GM18951 (cell line): ENCODE results near the gene PRR15L.
"Not testable (repeated sequence)": the region's sequence is repeated elsewhere in the genome, so short reads cannot be mapped to it uniquely, and the experiment has no call there.

Experiments
- POLR2A ChIP-seq: IDR thresholded peaks from 4 replicates; pipeline ENCODE4 v1.6.1; 2011; ENCODE audit warnings: mild to moderate bottlenecking; ENCODE audit not compliant: insufficient read length, insufficient read depth; ENCODE audit errors: extremely low read depth
- in situ Hi-C: fragments of 300-500 bp; cut with MboI; formaldehyde crosslinking; loops from one replicate; pipeline ENCODE4 v1.12.0; 2022; ENCODE audit warnings: low sequenced_read_pairs, mixed read lengths, inconsistent platforms; ENCODE audit not compliant: unreplicated experiment

The PRR15L gene

GRCh38 chr17:47995241-47995935, 37.7 kb upstream of the PRR15L start:
- in situ Hi-C loops = no loop called here
- no peak for TF ChIP-seq POLR2A

DNA sequence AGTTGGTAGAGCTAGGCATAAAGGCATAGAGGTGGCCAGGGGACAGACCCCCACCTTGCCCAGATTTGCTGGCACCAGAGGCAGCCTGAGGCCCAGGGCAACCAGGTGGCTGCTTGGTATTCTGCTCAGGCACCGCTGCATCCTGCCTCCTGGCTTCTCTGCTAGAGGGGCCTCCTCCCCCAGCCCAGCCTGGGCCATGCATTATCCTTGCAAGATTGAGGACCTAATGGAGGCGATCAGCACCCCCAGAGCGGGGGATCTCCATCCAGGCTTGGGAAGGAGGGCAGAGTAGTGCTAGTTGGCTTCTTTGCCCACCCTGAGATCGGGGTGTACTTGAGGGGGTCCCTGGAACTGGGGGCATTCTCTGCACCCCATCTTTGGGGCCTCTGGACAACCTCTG, 37.0 kb upstream of the PRR15L start:
- no peak for TF ChIP-seq POLR2A
- in situ Hi-C loops = no loop called here

- in situ Hi-C loops = no loop called here
- no peak for TF ChIP-seq POLR2A
These were observed 36.3 kb upstream of the PRR15L start for GRCh38 chr17:47993964-47994363.

GRCh38 chr17:47993031-47993564, 35.4 kb upstream of the PRR15L start:
- in situ Hi-C loops = no loop called here
- no peak for TF ChIP-seq POLR2A

- in situ Hi-C loops = no loop called here
- TF ChIP-seq POLR2A = no peak
These were observed 34.5 kb upstream of the PRR15L start for GRCh38 chr17:47992216-47992615.

DNA sequence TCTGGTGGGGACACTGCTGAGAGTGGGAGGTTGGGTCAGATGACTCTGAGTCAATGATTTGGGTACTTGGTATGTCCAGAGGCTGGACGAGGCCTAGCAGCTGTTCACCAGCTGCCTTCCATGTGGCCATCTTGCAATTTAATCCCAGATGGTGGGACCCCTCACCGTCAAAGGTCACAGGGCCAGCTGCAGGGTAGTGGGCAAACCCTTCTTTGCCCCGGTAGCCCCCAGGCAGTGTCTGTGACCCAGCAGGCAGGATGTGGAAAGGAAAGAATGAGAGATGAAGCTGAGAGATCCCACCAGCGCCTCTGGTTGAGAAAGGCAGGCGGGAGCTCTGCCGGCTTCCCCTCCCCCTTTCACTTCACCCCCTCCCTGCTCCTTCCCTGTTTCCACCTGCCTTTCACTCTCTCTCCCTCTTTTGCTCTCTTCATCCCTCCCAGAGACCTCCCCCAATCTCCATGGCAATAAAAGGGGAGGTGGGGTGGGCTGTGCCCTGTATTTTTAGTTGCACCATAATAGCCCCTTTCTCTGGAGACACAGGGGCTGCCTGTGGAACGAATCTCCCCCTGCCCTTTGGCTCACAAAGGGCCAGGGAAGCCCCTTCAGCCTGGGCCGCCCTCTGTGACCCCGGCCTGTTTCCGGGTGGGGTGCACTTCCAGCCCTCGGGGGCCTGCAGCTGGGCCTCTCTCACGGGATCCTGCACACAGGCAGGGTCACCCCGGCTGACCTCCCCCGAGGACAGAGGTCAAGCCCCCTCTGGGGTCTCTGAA, 33.5 kb upstream of the PRR15L start:
- in situ Hi-C loops = no loop called here
- TF ChIP-seq POLR2A = no peak

DNA sequence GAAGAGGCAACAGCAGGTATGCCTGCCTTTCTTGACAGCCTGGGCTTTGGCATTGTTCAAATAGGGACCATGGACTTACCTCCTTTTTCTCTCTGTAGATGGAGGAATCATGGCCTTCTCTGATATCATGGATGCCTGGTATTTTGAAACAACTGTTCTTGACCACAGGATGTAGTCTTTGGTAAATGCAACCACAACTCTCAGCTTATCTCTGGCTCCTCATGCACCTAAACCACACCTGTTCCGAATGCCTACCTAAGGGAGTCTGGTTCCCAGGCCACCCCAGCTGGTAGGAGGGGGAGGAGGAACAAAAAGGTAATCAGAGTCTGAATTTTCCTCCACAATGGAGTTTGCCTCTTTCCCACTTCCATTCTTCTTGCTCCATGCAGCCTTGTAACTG, 32.0 kb upstream of the PRR15L start:
- TF ChIP-seq POLR2A = no peak
- in situ Hi-C loops = no loop called here

DNA sequence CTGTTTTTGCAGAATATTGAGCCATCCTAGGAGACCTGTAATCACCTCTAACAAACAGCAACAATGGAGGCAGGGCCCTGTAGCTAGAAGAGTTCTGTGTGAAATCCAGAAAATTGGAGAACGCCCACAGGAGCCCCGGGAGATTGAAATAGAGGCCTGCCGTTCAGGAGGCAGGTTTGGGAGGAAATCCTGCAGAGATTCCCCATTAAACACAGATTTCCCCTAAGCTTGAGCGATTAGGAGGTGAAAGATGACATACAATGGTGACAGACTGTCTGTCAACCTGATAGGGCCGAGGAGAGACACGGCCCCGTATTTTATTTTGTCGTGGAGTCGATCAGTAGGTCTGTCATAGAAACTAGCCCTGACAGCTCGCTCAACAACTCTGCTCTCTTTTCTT, 31.5 kb upstream of the PRR15L start:
- no peak for TF ChIP-seq POLR2A
- in situ Hi-C loops = no loop called here

- in situ Hi-C loops = not testable (repeated sequence)
These were observed 30.8 kb upstream of the PRR15L start for GRCh38 chr17:47988445-47988844.

GRCh38 chr17:47987240-47987835, 29.7 kb upstream of the PRR15L start:
- in situ Hi-C loops = no loop called here
- no peak for TF ChIP-seq POLR2A

DNA sequence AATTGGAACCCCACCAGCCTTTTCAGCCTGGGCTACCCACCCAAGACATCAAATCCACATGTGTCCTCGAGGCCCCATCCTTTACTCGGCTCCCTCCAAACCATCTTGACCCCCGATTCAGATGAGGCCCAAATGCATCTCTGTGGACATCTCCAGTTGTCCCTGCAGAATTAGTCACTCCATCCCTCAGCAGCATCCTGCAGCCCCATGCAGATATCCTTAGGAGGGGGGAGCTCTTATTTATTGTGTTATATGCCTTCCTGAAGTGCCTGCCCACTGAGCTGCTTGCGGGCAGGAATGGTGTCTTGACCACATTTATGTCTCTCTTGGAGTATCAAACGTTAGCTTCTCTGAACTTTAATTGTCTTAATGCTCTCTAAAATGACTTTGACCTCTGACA, 28.8 kb upstream of the PRR15L start:
- TF ChIP-seq POLR2A = no peak
- in situ Hi-C loops = no loop called here

DNA sequence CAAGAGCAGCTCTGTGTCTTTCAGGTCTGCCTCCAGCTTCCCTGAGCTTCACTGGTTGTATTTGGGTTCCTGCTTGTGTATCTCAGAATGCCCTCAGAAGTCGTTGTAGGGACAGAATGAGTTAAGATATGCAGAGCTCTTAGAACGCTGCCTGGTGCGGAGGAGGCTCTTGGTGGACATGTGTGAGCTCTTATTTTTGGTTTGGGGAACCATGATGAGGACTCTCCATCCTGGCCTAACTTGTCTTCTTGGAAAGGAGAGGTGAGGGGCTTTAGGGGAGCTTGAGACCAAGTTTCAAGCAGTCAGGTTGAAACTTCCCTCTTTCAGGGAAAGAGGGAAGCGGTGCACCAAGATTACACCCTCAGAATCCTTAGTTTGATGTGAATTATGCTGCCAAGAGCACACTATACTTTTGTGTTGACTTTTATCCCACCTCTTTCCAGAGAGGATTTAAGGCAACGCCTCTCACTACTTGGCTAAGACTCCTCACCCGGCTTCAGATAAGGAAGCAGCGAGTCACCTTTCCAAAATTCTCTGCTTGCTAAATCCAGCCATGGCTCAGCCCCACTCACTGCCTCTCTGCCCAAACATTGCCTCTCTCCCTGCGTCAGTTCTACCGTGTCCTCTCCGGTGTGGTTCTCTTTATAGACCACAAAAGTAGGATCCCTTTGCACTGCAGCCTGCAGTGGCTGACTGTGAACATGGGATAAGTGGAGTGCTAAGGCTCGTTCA, 26.0 kb upstream of the PRR15L start:
- TF ChIP-seq POLR2A = no peak
- in situ Hi-C loops = no loop called here
